ENCODE measurements around the gene ENSA. TPM values are rescaled to one million over a fixed set of nuclear protein-coding genes. Genes with fewer than 3 reads are reported as not detected.

ENSA gene
- total RNA-seq (100 to 1,000 TPM; 114 to 150 (median 129) TPM), polyA plus RNA-seq (100 to 1,000 TPM; 181 to 242 (median 217) TPM)

GRCh38 chr1:150629115-150629928 is at the start of gene ENSA:
ENSA (minus strand) TSS chr1:150629612; CDS start chr1:150629470, 142 bp downstream.
- DNase-seq = peak; percentile 100
- 0 to 1% methylated on average over 49 of the region's 49 CpGs for WGBS, 2 donors
- TF ChIP-seq POLR2AphosphoS5 (IDR thresholded peaks at IDR 0.05) (peak; percentile 93 to 97 (median 95)), POLR2A (IDR thresholded peaks at IDR 0.05) (peak; percentile 94 to 96), EP300 (IDR thresholded peaks at IDR 0.05) (no peak), CTCF (IDR thresholded peaks at IDR 0.05) (no peak)
- Histone ChIP-seq H3K36me3 (peaks cover 26 to 35% (median 32%) of the 10 kb centered on the region in 4 donors), H3K4me3 (peak within 1 kb of the TSS; percentile 59 to 71 (median 64)), H3K27ac (peak within 1 kb of the TSS; percentile 93 to 95 (median 94)), H3K4me1 (peaks cover 0 to 26% (median 24%) of the 10 kb centered on the region in 4 donors), H3K27me3 (no peaks in the 10 kb centered on the region), H3K9me3 (no peaks in the 10 kb centered on the region)
- intact Hi-C loops (cut with DNase I) = no loop called here

GRCh38 chr1:150678988-150679387 is 49.6 kb upstream of the ENSA start:
- no peak for DNase-seq
- Histone ChIP-seq H3K9me3 (no peaks in the 10 kb centered on the region), H3K36me3 (peaks cover 0 to 34% (median 2%) of the 10 kb centered on the region in 4 donors), H3K27me3 (no peaks in the 10 kb centered on the region), H3K4me3 (no peak overlapping the region), H3K27ac (no peak overlapping the region), H3K4me1 (no peaks in the 10 kb centered on the region)
- intact Hi-C loops (cut with DNase I) = no loop called here
- WGBS, 2 donors = 95 to 100% methylated on average over 1 of the region's 1 CpG
- TF ChIP-seq POLR2AphosphoS5 (IDR thresholded peaks at IDR 0.05) (no peak), EP300 (IDR thresholded peaks at IDR 0.05) (no peak), CTCF (IDR thresholded peaks at IDR 0.05) (no peak)

- H3K4me1 ChIP-seq = no peaks in the 10 kb centered on the region
- H3K27me3 ChIP-seq = no peaks in the 10 kb centered on the region
- no peak overlapping the region for H3K4me3 ChIP-seq
- intact Hi-C loops (cut with DNase I) = no loop called here
- peaks cover 0 to 24% (median 2%) of the 10 kb centered on the region in 4 donors for H3K36me3 ChIP-seq
- TF ChIP-seq POLR2A (IDR thresholded peaks at IDR 0.05) (no peak), EP300 (IDR thresholded peaks at IDR 0.05) (no peak), POLR2AphosphoS5 (IDR thresholded peaks at IDR 0.05) (no peak), CTCF (IDR thresholded peaks at IDR 0.05) (no peak)
- DNase-seq = no peak
- no peak overlapping the region for H3K27ac ChIP-seq
- 93 to 95% methylated on average over 4 of the region's 4 CpGs for WGBS, 2 donors
- H3K9me3 ChIP-seq = no peaks in the 10 kb centered on the region
Observed at GRCh38 chr1:150674881-150675280, 45.5 kb upstream of the ENSA start.

- TF ChIP-seq CTCF (IDR thresholded peaks at IDR 0.05) (no peak), POLR2AphosphoS5 (IDR thresholded peaks at IDR 0.05) (no peak), EP300 (IDR thresholded peaks at IDR 0.05) (no peak), POLR2A (IDR thresholded peaks at IDR 0.05) (no peak)
- no peak for DNase-seq
- intact Hi-C loops (cut with DNase I) = no loop called here
- no peaks in the 10 kb centered on the region for H3K9me3 ChIP-seq
- H3K36me3 ChIP-seq = peaks cover 0 to 42% (median 16%) of the 10 kb centered on the region in 4 donors
- H3K4me3 ChIP-seq = no peak overlapping the region
- WGBS, 2 donors = 92 to 97% methylated on average over 7 of the region's 7 CpGs
- no peaks in the 10 kb centered on the region for H3K27me3 ChIP-seq
- no peak overlapping the region for H3K27ac ChIP-seq
- H3K4me1 ChIP-seq = no peaks in the 10 kb centered on the region
Observed at GRCh38 chr1:150663321-150663720, 33.9 kb upstream of the ENSA start.

Measured in sigmoid colon (tissue), 7 donors.